ENCODE results near the gene DNTT. TPM values are rescaled to one million over a fixed set of nuclear protein-coding genes. Genes with fewer than 3 reads are reported as not detected.

Gene DNTT
- total and polyA plus RNA-seq, 2 of the 13 experiments (the other 11 are each of a cell fraction or from before 2014, with no cell fraction given) = not detected

DNA sequence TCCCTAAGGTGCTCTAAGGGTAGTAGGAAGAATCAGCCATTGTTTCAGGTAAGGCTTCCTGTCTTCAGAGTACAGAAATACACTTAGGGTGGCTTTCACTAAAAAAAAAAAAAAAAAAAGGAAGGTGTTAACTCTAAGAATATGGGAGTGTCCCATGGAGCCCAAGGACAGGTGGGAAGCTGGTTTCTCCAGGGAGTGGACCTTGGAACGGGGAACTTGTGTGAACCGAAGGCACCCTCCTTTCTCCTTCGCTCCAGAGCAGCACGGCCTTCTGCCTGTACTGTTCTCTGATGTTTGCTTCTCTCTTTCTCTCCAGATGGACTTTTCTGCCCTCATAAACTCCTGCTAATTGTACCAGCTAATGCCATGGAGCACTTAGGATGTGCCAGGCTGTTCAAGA is 48.3 kb downstream of the DNTT start:
- H3K4me2 ChIP-seq (ENCODE audit: low read depth, low read length) = no peak overlapping the region
- no TSS peak for BruUV-seq (replicated peaks)
- intact Hi-C loops (cut with micrococcal nuclease; ENCODE audit: unreplicated experiment) (no loop called here), in situ Hi-C loops (cut with HindIII; ENCODE audit: extremely low pct_ligation_motif_present, low pct_unique_long_range_greater_than_20kb) (no loop called here)
- POLR2A ChIA-PET = no interaction called here
- H4K20me1 ChIP-seq (ENCODE audit: insufficient read depth, low read length) = no peaks in the 10 kb centered on the region
- no peak for TF ChIP-seq REPIN1 (CRISPR knock-in tag; IDR thresholded peaks at IDR 0.05; ENCODE audit: borderline replicate concordance, low read depth)
- TF ChIP-seq ZMAT3 (CRISPR knock-in tag; conservative IDR thresholded peaks at IDR 0.05) = no peak
- TF ChIP-seq PRMT3 (CRISPR knock-in tag; IDR thresholded peaks at IDR 0.05; ENCODE audit: borderline replicate concordance, low read depth) = no peak
- no peak for TF ChIP-seq ZFP82 (CRISPR knock-in tag; IDR thresholded peaks at IDR 0.05; ENCODE audit: borderline replicate concordance)
- FAIRE-seq = no peak
- WGBS (ENCODE audit: low lambda C conversion rate) = 25% methylated on average over 4 of the region's 4 CpGs
- H3K27me3 ChIP-seq (ENCODE audit: control insufficient read depth in 1 of 2, insufficient read depth in 2 of 2, low read length in 2 of 2) = peaks cover 0 to 8% of the 10 kb centered on the region in 2 experiments; a peak in 1 of 5 replicates
- no peak for ATAC-seq
- H3K36me3 ChIP-seq (replicated peaks in 1 of 2; ENCODE audit: control insufficient read depth in 1 of 2, insufficient read depth in 2 of 2, low read length in 2 of 2) = no peaks in the 10 kb centered on the region
- H3K4me3 ChIP-seq (replicated peaks in 1 of 3; ENCODE audit: insufficient read depth in 1 of 3, low read depth in 2 of 3, low read length in 3 of 3) = no peak overlapping the region
- no peaks in the 10 kb centered on the region for H3K9me3 ChIP-seq (ENCODE audit: low read length)
- CTCF ChIA-PET (ENCODE audit: low intra/inter-chr PET ratio, low total read pairs) = no interaction called here
- H3K27ac ChIP-seq (ENCODE audit: extremely low read length, insufficient read depth, low read length) = no peak overlapping the region
- no peak for DNase-seq (ENCODE audit: low spot score)
- no peak overlapping the region for H2AFZ ChIP-seq (ENCODE audit: low read length)
- no peaks in the 10 kb centered on the region for H3K4me1 ChIP-seq (ENCODE audit: insufficient read depth, low read length)
- H3K79me2 ChIP-seq (ENCODE audit: insufficient read depth, low read length) = no peaks in the 10 kb centered on the region
- H3K9ac ChIP-seq (ENCODE audit: insufficient read depth, low read depth, low read length) = no peak overlapping the region

DNA sequence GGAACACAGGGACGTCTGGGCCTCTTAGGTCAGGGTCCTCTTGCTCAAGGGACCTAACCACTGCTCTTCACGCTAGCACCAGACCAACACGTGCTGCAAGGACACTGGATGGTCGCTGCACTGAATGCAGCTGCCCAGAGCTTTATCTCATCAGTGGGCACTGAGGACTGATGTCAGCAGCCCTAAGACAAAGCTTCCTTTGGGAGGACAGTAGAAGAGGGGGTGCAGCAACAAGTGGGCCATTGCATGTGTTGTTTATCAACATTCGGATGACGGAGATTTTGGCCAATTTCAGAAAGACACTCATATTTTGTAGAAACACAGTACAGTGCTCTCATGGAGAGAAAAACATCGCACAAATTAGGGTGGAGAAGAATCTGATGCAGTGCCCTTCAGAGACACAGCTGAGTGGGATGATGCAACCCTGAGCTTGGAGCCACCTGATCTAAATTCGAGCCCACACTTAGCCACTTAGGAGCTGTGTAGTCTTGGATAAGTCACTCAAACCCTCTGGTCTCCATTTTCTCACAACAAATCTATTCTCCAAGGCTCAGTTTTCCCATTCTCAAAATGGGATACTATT is 52.9 kb downstream of the DNTT start:
- Histone ChIP-seq H2AFZ (ENCODE audit: low read length) (no peak overlapping the region), H3K27ac (ENCODE audit: extremely low read length, insufficient read depth, low read length) (no peak overlapping the region), H3K4me2 (ENCODE audit: low read depth, low read length) (no peak overlapping the region), H3K4me1 (ENCODE audit: insufficient read depth, low read length) (no peaks in the 10 kb centered on the region), H3K79me2 (ENCODE audit: insufficient read depth, low read length) (no peaks in the 10 kb centered on the region), H3K36me3 (replicated peaks in 1 of 2; ENCODE audit: control insufficient read depth in 1 of 2, insufficient read depth in 2 of 2, low read length in 2 of 2) (no peaks in the 10 kb centered on the region), H3K9ac (ENCODE audit: insufficient read depth, low read depth, low read length) (no peak overlapping the region), H4K20me1 (ENCODE audit: insufficient read depth, low read length) (no peaks in the 10 kb centered on the region), H3K4me3 (replicated peaks in 1 of 3; ENCODE audit: insufficient read depth in 1 of 3, low read depth in 2 of 3, low read length in 3 of 3) (no peak overlapping the region), H3K9me3 (ENCODE audit: low read length) (no peaks in the 10 kb centered on the region), H3K27me3 (ENCODE audit: control insufficient read depth in 1 of 2, insufficient read depth in 2 of 2, low read length in 2 of 2) (peaks cover 2 to 19% of the 10 kb centered on the region in 2 experiments; a peak in 3 of 5 replicates)
- in situ Hi-C loops (cut with HindIII; ENCODE audit: extremely low pct_ligation_motif_present, low pct_unique_long_range_greater_than_20kb) = no loop called here
- FAIRE-seq (no peak), ATAC-seq (no peak), DNase-seq (ENCODE audit: low spot score) (no peak)
- ChIA-PET CTCF (ENCODE audit: low intra/inter-chr PET ratio, low total read pairs) (no interaction called here), POLR2A (no interaction called here)
- TF ChIP-seq, protein P1, sequence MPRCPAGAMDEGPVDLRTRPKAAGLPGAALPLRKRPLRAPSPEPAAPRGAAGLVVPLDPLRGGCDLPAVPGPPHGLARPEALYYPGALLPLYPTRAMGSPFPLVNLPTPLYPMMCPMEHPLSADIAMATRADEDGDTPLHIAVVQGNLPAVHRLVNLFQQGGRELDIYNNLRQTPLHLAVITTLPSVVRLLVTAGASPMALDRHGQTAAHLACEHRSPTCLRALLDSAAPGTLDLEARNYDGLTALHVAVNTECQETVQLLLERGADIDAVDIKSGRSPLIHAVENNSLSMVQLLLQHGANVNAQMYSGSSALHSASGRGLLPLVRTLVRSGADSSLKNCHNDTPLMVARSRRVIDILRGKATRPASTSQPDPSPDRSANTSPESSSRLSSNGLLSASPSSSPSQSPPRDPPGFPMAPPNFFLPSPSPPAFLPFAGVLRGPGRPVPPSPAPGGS (CRISPR knock-in tag; IDR thresholded peaks at IDR 0.05) = no peak
- no peak for TF ChIP-seq SRSF1 (optimal IDR thresholded peaks at IDR 0.05; ENCODE audit: low read depth, low read length)
- intact Hi-C loops (cut with micrococcal nuclease; ENCODE audit: unreplicated experiment) = no loop called here
- BruUV-seq (replicated peaks) = no TSS peak
- 19% methylated on average over 7 of the region's 8 CpGs for WGBS (ENCODE audit: low lambda C conversion rate)
